DMS 273 (cell line): Measurements from ENCODE around the gene CLTRN.

Experiments
- DNase-seq: peaks from one replicate; lab custom pipeline; 2025; ENCODE audit not compliant: unreplicated experiment; lab: John Stamatoyannopoulos, UW

The CLTRN gene

GRCh38 chrX:15579778-15580747, 84.5 kb downstream of the CLTRN start:
- no peak for DNase-seq
